TTC549 (cell line): Measurements from ENCODE around the gene GAS7.
"Not testable (repeated sequence)": the region's sequence is repeated elsewhere in the genome, so short reads cannot be mapped to it uniquely, and the experiment has no call there.

Experiments used
- FAIRE-seq: peaks from 2 replicates; lab custom pipeline; 2012; peaks lifted over from hg19 to GRCh38; lab: Jason Lieb, UNC

The GAS7 gene

GRCh38 chr17:10018461-10018891, 179.9 kb downstream of the GAS7 start:
- FAIRE-seq, result no peak

GRCh38 chr17:10016958-10017570, 181.3 kb downstream of the GAS7 start:
- FAIRE-seq, result not testable (repeated sequence)

GRCh38 chr17:10013365-10014112, 184.9 kb downstream of the GAS7 start:
- no peak for FAIRE-seq

GRCh38 chr17:10010752-10011151, 187.7 kb downstream of the GAS7 start:
- FAIRE-seq, result no peak

GRCh38 chr17:10003705-10004104, 194.7 kb downstream of the GAS7 start:
- FAIRE-seq, result no peak

GRCh38 chr17:10002567-10003360, 195.6 kb downstream of the GAS7 start:
- not testable (repeated sequence) for FAIRE-seq

- no peak for FAIRE-seq
These were observed 197.0 kb downstream of the GAS7 start for GRCh38 chr17:10001306-10001873.

GRCh38 chr17:9999919-10000695, 198.3 kb downstream of the GAS7 start:
- FAIRE-seq, result no peak

GRCh38 chr17:9998060-9998459, 200.3 kb downstream of the GAS7 start:
- no peak for FAIRE-seq

- no peak for FAIRE-seq
These were observed 203.6 kb downstream of the GAS7 start for GRCh38 chr17:9994761-9995160.

- no peak for FAIRE-seq
These were observed 206.6 kb downstream of the GAS7 start for GRCh38 chr17:9991796-9992195.

- FAIRE-seq, result no peak
These were observed 207.1 kb downstream of the GAS7 start for GRCh38 chr17:9991351-9991750.

- FAIRE-seq, result no peak
These were observed 210.4 kb downstream of the GAS7 start for GRCh38 chr17:9987779-9988585.

GRCh38 chr17:9986754-9987382, 211.5 kb downstream of the GAS7 start:
- no peak for FAIRE-seq

GRCh38 chr17:9985646-9986045, 212.8 kb downstream of the GAS7 start:
- FAIRE-seq, result no peak

- FAIRE-seq, result no peak
These were observed 213.6 kb downstream of the GAS7 start for GRCh38 chr17:9984768-9985167.

- FAIRE-seq, result no peak
These were observed 216.2 kb downstream of the GAS7 start for GRCh38 chr17:9982159-9982558.

- FAIRE-seq, result no peak
These were observed 217.0 kb downstream of the GAS7 start for GRCh38 chr17:9981344-9981915.

GRCh38 chr17:9979463-9979995, 218.9 kb downstream of the GAS7 start:
- no peak for FAIRE-seq

- no peak for FAIRE-seq
These were observed 221.2 kb downstream of the GAS7 start for GRCh38 chr17:9977180-9977575.
